Activated CD8-positive, alpha-beta T cell treated with anti-CD3 and anti-CD28 coated beads for 36 hours (primary cell): ENCODE measurements around the gene KRT39. TPM values are rescaled to one million over a fixed set of nuclear protein-coding genes. Genes with fewer than 3 reads are reported as not detected.

Experiments
- ATAC-seq: fragments of 200-7000 bp; cut with Tn5 transposase; one replicate; pipeline ENCODE4 v1.10.0; 2021; ENCODE audit warnings: mild to moderate bottlenecking, moderate library complexity
- CTCF ChIA-PET: fragments of 350-600 bp; sonication (Branson Sonifier 250); formaldehyde crosslinking; loops from one replicate; lab custom pipeline; 2021; ENCODE audit warnings: antibody characterized with exemption; lab: Charles Lee
- POLR2A ChIA-PET: fragments of 350-600 bp; sonication (Branson Sonifier 250); formaldehyde crosslinking; loops from one replicate; lab custom pipeline; 2021; ENCODE audit warnings: antibody characterized with exemption; lab: Charles Lee
- DNase-seq: peaks from one replicate; pipeline ENCODE4 v3.0.0-alpha.2; 2020
- H3K27ac Mint-ChIP-seq: one replicate; pipeline ENCODE4 v1.8.0; 2021; ENCODE audit warnings: mild to moderate bottlenecking, mixed read lengths
- H3K27me3 Mint-ChIP-seq: one replicate; pipeline ENCODE4 v1.8.0; 2021; ENCODE audit warnings: mixed read lengths
- H3K36me3 Mint-ChIP-seq: one replicate; pipeline ENCODE4 v1.8.0; 2021; ENCODE audit warnings: low read depth, mixed read lengths
- H3K4me1 Mint-ChIP-seq: one replicate; pipeline ENCODE4 v1.8.0; 2021; ENCODE audit warnings: low read depth, mixed read lengths
- H3K4me3 Mint-ChIP-seq: one replicate; pipeline ENCODE4 v1.8.0; 2021; ENCODE audit warnings: mild to moderate bottlenecking, moderate library complexity, mixed read lengths
- H3K9me3 Mint-ChIP-seq: one replicate; pipeline ENCODE4 v1.8.0; 2021; ENCODE audit warnings: mixed read lengths
- intact Hi-C: fragments of 100-400 bp; cut with micrococcal nuclease; formaldehyde crosslinking; loops from one replicate; pipeline ENCODE4 v1.10.0; 2022
- total RNA-seq, 2 experiments: library from RNA; stranded (reverse); gene quantifications; one replicate each; pipeline ENCODE4 v1.2.3, GENCODE V29; 2021
- TF ChIP-seq, protein P1 (sequence below): fragments of 200-600 bp; IDR thresholded peaks from one replicate; pipeline ENCODE4 v1.8.0; 2022; ENCODE audit warnings: antibody characterized with exemption, mild to moderate bottlenecking

The KRT39 gene
- total RNA-seq, 2 experiments from 2014 or later: not detected

DNA sequence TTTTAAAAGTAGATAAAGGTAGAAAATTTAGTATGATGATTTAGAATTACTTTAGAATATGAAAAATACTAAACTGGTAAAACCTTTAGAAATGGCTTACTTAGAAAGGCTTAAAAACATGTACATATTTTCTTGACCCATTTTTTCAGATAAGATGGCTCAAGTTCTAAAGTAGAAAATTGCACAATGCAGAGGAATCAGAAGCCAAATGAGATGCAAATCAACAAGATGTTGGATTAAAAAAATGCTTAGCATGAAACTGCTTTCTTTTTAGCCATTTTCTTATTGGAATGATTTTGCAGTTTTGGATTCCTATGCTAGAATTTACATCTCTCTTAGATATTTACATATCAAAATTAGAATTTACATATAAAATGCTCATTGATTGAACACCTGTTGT, 43.7 kb upstream of the KRT39 start:
- no peaks in the 10 kb centered on the region for H3K9me3 Mint-ChIP-seq

DNA sequence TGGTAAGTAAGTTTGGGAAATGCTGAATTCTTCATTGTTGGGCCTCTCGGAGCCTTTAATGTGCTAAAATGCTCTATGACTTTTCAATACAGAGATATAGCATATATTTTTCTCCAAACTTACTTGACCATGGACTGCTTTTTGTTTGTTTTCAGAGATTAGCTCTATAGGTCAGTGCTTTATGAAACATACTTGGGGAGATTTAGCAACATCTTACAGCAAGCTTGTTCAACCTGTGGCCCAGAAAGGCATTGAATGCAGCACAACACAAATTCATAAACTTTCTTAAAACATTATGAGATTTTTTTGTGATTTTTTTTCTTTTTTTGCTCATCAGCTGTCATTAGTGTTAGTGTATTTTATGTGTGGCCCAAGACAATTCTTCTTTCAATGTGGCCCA, 43.2 kb upstream of the KRT39 start:
- TF ChIP-seq, protein P1, sequence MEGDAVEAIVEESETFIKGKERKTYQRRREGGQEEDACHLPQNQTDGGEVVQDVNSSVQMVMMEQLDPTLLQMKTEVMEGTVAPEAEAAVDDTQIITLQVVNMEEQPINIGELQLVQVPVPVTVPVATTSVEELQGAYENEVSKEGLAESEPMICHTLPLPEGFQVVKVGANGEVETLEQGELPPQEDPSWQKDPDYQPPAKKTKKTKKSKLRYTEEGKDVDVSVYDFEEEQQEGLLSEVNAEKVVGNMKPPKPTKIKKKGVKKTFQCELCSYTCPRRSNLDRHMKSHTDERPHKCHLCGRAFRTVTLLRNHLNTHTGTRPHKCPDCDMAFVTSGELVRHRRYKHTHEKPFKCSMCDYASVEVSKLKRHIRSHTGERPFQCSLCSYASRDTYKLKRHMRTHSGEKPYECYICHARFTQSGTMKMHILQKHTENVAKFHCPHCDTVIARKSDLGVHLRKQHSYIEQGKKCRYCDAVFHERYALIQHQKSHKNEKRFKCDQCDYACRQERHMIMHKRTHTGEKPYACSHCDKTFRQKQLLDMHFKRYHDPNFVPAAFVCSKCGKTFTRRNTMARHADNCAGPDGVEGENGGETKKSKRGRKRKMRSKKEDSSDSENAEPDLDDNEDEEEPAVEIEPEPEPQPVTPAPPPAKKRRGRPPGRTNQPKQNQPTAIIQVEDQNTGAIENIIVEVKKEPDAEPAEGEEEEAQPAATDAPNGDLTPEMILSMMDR: no peak
- DNase-seq: no peak
- H3K4me3 Mint-ChIP-seq: no peak overlapping the region
- H3K27ac Mint-ChIP-seq: no peak overlapping the region
- no peaks in the 10 kb centered on the region for H3K4me1 Mint-ChIP-seq
- CTCF ChIA-PET: interaction anchor here (0.6 kb wide), 1 partner anchor 248 kb away, joined by 3 read pairs; no protein-coding TSS in a partner anchor
- ATAC-seq: no peak
- POLR2A ChIA-PET: interaction anchor here (0.7 kb wide), 1 partner anchor 191 kb away, joined by 3 read pairs; no protein-coding TSS in a partner anchor
- H3K27me3 Mint-ChIP-seq: no peaks in the 10 kb centered on the region
- H3K9me3 Mint-ChIP-seq: no peaks in the 10 kb centered on the region
- intact Hi-C loops: no loop called here
- no peaks in the 10 kb centered on the region for H3K36me3 Mint-ChIP-seq

More for the DNA sequence above, 43.7 kb upstream of the KRT39 start:
- H3K4me3 Mint-ChIP-seq: no peak overlapping the region
- H3K4me1 Mint-ChIP-seq: no peaks in the 10 kb centered on the region
- H3K36me3 Mint-ChIP-seq: no peaks in the 10 kb centered on the region
- CTCF ChIA-PET: interaction anchor here (0.6 kb wide), 1 partner anchor 248 kb away, joined by 3 read pairs; no protein-coding TSS in a partner anchor
- ATAC-seq: no peak
- POLR2A ChIA-PET: interaction anchor here (0.7 kb wide), 1 partner anchor 191 kb away, joined by 3 read pairs; no protein-coding TSS in a partner anchor
- H3K27ac Mint-ChIP-seq: no peak overlapping the region
- DNase-seq: no peak
- intact Hi-C loops: no loop called here
- H3K27me3 Mint-ChIP-seq: no peaks in the 10 kb centered on the region
- TF ChIP-seq, protein P1: no peak

DNA sequence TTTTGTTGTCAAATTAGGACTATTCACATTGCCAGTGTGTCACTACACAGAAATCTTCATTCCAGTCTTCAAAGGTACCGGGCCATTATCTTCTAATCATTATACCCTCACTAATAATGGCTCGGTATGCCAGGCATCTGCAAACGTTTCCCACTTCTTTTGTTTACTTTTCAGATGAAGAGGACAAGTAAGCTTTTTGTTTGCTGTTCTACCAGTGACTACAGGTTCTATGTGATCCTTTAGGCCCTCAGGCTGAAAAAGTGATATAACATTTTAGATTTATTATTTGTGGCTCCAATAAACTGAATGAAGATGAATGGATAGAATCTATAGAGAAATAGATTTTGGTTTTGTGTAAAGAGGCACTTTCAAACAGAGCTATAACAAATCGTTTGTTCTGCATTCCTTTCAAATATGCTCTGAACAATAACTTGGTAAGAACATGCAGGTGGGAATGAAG, 42.6 kb upstream of the KRT39 start:
- ChIA-PET CTCF (no interaction called here), POLR2A (no interaction called here)
- Mint-ChIP-seq H3K27me3 (no peaks in the 10 kb centered on the region), H3K4me3 (no peak overlapping the region), H3K4me1 (no peaks in the 10 kb centered on the region), H3K36me3 (no peaks in the 10 kb centered on the region), H3K27ac (no peak overlapping the region), H3K9me3 (no peaks in the 10 kb centered on the region)
- TF ChIP-seq, protein P1: no peak
- intact Hi-C loops: no loop called here
- DNase-seq (no peak), ATAC-seq (no peak)

DNA sequence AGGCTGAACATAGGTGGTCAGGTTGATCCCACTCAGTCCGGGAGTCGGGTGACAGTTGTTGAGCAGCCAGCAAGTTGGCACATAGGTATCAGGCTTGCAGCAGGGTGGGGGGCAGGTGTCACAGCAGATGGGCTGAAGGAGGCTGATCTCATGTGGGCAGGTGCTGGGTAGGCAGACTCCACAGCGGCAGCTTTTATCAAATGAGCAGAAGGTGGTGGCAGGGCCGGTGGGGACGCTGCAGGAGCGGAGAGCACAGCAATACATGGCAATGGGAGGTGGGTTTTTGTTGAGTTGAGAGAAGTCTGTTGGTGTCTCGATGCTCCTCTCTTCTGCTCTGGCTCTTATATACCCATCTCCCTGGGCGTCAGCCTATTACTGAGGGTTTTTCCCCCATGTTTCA, 42.1 kb upstream of the KRT39 start, which contains the start of gene KRTAP3-1:
KRTAP3-1 (minus strand) TSS at position 318 of the 400 bp plus-strand sequence; CDS start at position 264, 54 bp downstream.
- TF ChIP-seq, protein P1: no peak
- CTCF ChIA-PET: no interaction called here
- DNase-seq (no peak), ATAC-seq (no peak)
- Mint-ChIP-seq H3K4me3 (no peak within 1 kb of the TSS), H3K27me3 (no peaks in the 10 kb centered on the region), H3K9me3 (no peaks in the 10 kb centered on the region), H3K4me1 (no peaks in the 10 kb centered on the region), H3K27ac (no peak within 1 kb of the TSS), H3K36me3 (no peaks in the 10 kb centered on the region)
- intact Hi-C loops: no loop called here
- POLR2A ChIA-PET: no interaction called here

DNA sequence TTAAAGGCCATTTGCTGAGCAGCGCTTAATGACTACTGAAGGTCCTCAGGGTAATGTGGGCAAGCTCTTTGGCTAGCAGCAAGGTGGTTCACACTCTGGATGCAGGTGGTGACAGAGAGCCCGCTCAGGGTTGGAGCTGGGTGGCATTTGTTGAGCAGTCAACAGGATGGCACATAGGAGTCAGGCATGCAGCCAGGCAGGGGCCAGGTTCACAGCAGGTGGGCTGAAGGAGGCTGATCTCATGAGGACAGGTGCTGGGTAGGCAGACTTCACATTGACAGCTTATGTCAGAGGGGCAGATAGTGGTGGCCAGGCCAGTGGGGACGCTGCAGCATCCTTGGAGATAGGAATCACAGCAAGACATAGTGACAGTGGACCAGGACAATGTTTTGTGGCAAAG, 37.6 kb upstream of the KRT39 start:
- no peaks in the 10 kb centered on the region for H3K36me3 Mint-ChIP-seq

More for the DNA sequence above, 37.6 kb upstream of the KRT39 start:
- TF ChIP-seq, protein P1: no peak
- intact Hi-C loops: no loop called here
- DNase-seq (no peak), ATAC-seq (no peak)
- ChIA-PET CTCF (no interaction called here), POLR2A (interaction anchor here (0.7 kb wide), 1 partner anchor 11 kb away, joined by 3 read pairs; no protein-coding TSS in a partner anchor)
- Mint-ChIP-seq H3K4me3 (no peak overlapping the region), H3K4me1 (no peaks in the 10 kb centered on the region), H3K9me3 (no peaks in the 10 kb centered on the region), H3K27me3 (peaks cover 2% of the 10 kb centered on the region), H3K27ac (no peak overlapping the region)
